Loucy (cell line): ENCODE data around the gene SPDYC.

Source experiments
- H2AFZ ChIP-seq: fragments of 200-600 bp; sonication (generic); 2 replicates; pipeline ENCODE4 v1.6.0; 2016; ENCODE audit warnings: antibody characterized with exemption, mild to moderate bottlenecking, low read length, moderate library complexity
- H3F3A ChIP-seq: fragments of 200-600 bp; 2 replicates; pipeline ENCODE4 v1.6.0; 2016; ENCODE audit warnings: antibody characterized with exemption, low read depth, mild to moderate bottlenecking
- H3K27me3 ChIP-seq: fragments of 200-600 bp; sonication (generic); 2 replicates; pipeline ENCODE4 v1.6.1; 2014; ENCODE audit warnings: low read length, mild to moderate bottlenecking; ENCODE audit not compliant: insufficient read depth, poor library complexity, severe bottlenecking
- H3K36me3 ChIP-seq: fragments of 200-600 bp; sonication (generic); 2 replicates; pipeline ENCODE4 v1.6.1; 2016; ENCODE audit warnings: low read length; ENCODE audit not compliant: insufficient read depth
- H3K4me1 ChIP-seq: fragments of 200-600 bp; sonication (generic); 2 replicates; pipeline ENCODE4 v1.5.1; 2014; ENCODE audit warnings: low read length, mild to moderate bottlenecking; ENCODE audit not compliant: insufficient read depth, poor library complexity, severe bottlenecking
- H3K4me2 ChIP-seq: fragments of 200-600 bp; sonication (generic); 2 replicates; pipeline ENCODE4 v1.6.0; 2014; ENCODE audit warnings: antibody characterized with exemption, low read length, low read depth, mild to moderate bottlenecking; ENCODE audit not compliant: poor library complexity, severe bottlenecking
- H3K4me3 ChIP-seq: fragments of 200-600 bp; sonication (generic); 2 replicates; pipeline ENCODE4 v1.5.1; 2014; ENCODE audit warnings: low read length, mild to moderate bottlenecking, mixed read lengths; ENCODE audit not compliant: poor library complexity, severe bottlenecking
- H3K79me2 ChIP-seq: fragments of 200-600 bp; sonication (generic); 2 replicates; pipeline ENCODE4 v1.6.1; 2014; ENCODE audit warnings: low read length; ENCODE audit not compliant: insufficient read depth
- H3K9ac ChIP-seq: fragments of 200-600 bp; sonication (generic); 2 replicates; pipeline ENCODE4 v1.6.0; 2014; ENCODE audit warnings: mild to moderate bottlenecking, low read depth, low read length, moderate library complexity; ENCODE audit not compliant: poor library complexity, severe bottlenecking
- H3K9me2 ChIP-seq: fragments of 200-600 bp; sonication (generic); replicated peaks from 2 replicates; pipeline ENCODE4 v1.6.1; 2016; ENCODE audit warnings: low read depth, low read length, mixed read lengths
- H3K9me3 ChIP-seq: fragments of 200-600 bp; sonication (generic); 2 replicates; pipeline ENCODE4 v1.6.1; 2014; ENCODE audit warnings: mild to moderate bottlenecking, antibody characterized with exemption, low read length, low read depth; ENCODE audit not compliant: insufficient read depth
- H4K20me1 ChIP-seq: fragments of 200-600 bp; sonication (generic); 2 replicates; pipeline ENCODE4 v1.6.0; 2014; ENCODE audit warnings: antibody characterized with exemption, low read length, mild to moderate bottlenecking; ENCODE audit not compliant: insufficient read depth, poor library complexity, severe bottlenecking
- EZH2phosphoT487 ChIP-seq: fragments of 200-600 bp; IDR thresholded peaks from 2 replicates; pipeline ENCODE4 v1.6.1; 2018; ENCODE audit warnings: antibody characterized with exemption, mild to moderate bottlenecking, moderate library complexity, borderline replicate concordance
- TF ChIP-seq, protein P1 (sequence below): fragments of 200-600 bp; sonication (generic); conservative IDR thresholded peaks from 2 replicates; pipeline ENCODE4 v1.5.1; 2014; ENCODE audit warnings: mild to moderate bottlenecking, antibody characterized with exemption, low read length

SPDYC gene

DNA sequence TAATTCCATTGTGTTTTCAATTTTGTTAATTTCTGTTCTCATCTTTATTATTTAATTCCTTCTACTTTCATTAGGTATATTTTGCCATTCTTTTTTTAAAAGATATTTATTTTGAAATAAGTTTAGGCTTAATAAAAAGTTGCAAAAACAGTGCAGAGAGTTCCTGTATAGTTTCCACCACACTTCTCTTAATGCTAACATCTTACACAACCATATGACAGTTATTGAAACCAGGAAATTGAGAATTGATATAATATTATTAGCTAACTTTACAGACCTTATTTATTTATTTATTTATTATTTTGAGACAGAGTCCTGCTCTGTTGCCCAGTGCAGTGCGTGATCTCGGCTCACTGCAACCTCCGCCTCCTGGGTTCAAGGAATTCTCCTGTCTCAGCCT lies 13.8 kb upstream of the SPDYC start:
- TF ChIP-seq EZH2phosphoT487: no peak
- TF ChIP-seq, protein P1, sequence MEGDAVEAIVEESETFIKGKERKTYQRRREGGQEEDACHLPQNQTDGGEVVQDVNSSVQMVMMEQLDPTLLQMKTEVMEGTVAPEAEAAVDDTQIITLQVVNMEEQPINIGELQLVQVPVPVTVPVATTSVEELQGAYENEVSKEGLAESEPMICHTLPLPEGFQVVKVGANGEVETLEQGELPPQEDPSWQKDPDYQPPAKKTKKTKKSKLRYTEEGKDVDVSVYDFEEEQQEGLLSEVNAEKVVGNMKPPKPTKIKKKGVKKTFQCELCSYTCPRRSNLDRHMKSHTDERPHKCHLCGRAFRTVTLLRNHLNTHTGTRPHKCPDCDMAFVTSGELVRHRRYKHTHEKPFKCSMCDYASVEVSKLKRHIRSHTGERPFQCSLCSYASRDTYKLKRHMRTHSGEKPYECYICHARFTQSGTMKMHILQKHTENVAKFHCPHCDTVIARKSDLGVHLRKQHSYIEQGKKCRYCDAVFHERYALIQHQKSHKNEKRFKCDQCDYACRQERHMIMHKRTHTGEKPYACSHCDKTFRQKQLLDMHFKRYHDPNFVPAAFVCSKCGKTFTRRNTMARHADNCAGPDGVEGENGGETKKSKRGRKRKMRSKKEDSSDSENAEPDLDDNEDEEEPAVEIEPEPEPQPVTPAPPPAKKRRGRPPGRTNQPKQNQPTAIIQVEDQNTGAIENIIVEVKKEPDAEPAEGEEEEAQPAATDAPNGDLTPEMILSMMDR: no peak
- H3K4me1 ChIP-seq: no peaks in the 10 kb centered on the region

DNA sequence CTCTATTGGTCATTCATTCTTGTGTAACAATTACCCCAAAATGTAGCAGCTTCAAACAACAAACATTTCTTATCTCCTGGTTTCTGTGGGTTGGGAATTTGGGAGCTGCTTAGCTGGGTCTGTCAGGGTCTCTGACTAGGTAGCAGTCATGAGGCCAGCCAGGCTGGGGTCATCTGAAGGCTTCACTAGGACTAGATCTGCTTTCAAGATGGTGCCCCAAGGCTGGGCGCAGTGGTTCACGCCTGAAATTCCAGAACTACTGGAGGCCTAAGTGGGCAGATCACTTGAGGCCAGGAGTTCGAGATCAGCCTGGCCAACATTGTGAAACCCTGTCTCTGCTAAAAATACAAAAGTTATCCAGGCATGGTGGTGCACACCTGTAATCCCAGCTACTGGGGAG lies 13.1 kb upstream of the SPDYC start:
- no peak overlapping the region for H3K4me3 ChIP-seq
- H3K4me2 ChIP-seq: no peak overlapping the region
- no peaks in the 10 kb centered on the region for H3K9me3 ChIP-seq
- TF ChIP-seq EZH2phosphoT487: no peak
- TF ChIP-seq, protein P1: no peak
- no peak overlapping the region for H2AFZ ChIP-seq
- H3K79me2 ChIP-seq: no peaks in the 10 kb centered on the region
- H3K27me3 ChIP-seq: no peaks in the 10 kb centered on the region
- no peaks in the 10 kb centered on the region for H3K9me2 ChIP-seq
- H4K20me1 ChIP-seq: no peaks in the 10 kb centered on the region
- no peak overlapping the region for H3K9ac ChIP-seq
- H3F3A ChIP-seq: no peaks in the 10 kb centered on the region
- H3K36me3 ChIP-seq: no peaks in the 10 kb centered on the region
- no peaks in the 10 kb centered on the region for H3K4me1 ChIP-seq

More for the DNA sequence above, 13.8 kb upstream of the SPDYC start:
- no peak overlapping the region for H2AFZ ChIP-seq
- H4K20me1 ChIP-seq: no peaks in the 10 kb centered on the region
- no peaks in the 10 kb centered on the region for H3F3A ChIP-seq
- H3K27me3 ChIP-seq: no peaks in the 10 kb centered on the region
- H3K9ac ChIP-seq: no peak overlapping the region
- no peak overlapping the region for H3K4me2 ChIP-seq
- H3K9me2 ChIP-seq: no peaks in the 10 kb centered on the region
- H3K79me2 ChIP-seq: no peaks in the 10 kb centered on the region
- H3K9me3 ChIP-seq: no peaks in the 10 kb centered on the region
- no peak overlapping the region for H3K4me3 ChIP-seq
- no peaks in the 10 kb centered on the region for H3K36me3 ChIP-seq

GRCh38 chr11:65157336-65157735 lies 12.7 kb upstream of the SPDYC start:
- H3K9ac ChIP-seq: no peak overlapping the region
- H3K4me2 ChIP-seq: no peak overlapping the region
- H3F3A ChIP-seq: no peaks in the 10 kb centered on the region
- no peaks in the 10 kb centered on the region for H3K79me2 ChIP-seq
- H3K4me1 ChIP-seq: no peaks in the 10 kb centered on the region
- H3K9me2 ChIP-seq: no peaks in the 10 kb centered on the region
- no peaks in the 10 kb centered on the region for H3K27me3 ChIP-seq
- H3K4me3 ChIP-seq: no peak overlapping the region
- no peaks in the 10 kb centered on the region for H3K36me3 ChIP-seq
- H4K20me1 ChIP-seq: no peaks in the 10 kb centered on the region
- TF ChIP-seq EZH2phosphoT487: no peak
- TF ChIP-seq, protein P1: no peak
- no peaks in the 10 kb centered on the region for H3K9me3 ChIP-seq
- no peak overlapping the region for H2AFZ ChIP-seq
